Measurements from ENCODE around the gene ARG1.

- TF ChIP-seq POLR2AphosphoS5 (IDR thresholded peaks at IDR 0.05; ENCODE audit: low read depth, low read length) = no peak
- TF ChIP-seq POLR2A (IDR thresholded peaks at IDR 0.05; ENCODE audit: low read depth, low read length) = no peak
These were observed 24.6 kb upstream of the ARG1 start for GRCh38 chr6:131548441-131548840.

Measured in GM12892 (cell line).